ENCODE data around the gene UBXN7. TPM values are rescaled to one million over a fixed set of nuclear protein-coding genes. Genes with fewer than 3 reads are reported as not detected.

UBXN7 gene
- total and polyA plus RNA-seq, 2 of the 8 experiments (the other 6 are each of a cell fraction or from before 2014, with no cell fraction given): 18.5 to 109 TPM

DNA sequence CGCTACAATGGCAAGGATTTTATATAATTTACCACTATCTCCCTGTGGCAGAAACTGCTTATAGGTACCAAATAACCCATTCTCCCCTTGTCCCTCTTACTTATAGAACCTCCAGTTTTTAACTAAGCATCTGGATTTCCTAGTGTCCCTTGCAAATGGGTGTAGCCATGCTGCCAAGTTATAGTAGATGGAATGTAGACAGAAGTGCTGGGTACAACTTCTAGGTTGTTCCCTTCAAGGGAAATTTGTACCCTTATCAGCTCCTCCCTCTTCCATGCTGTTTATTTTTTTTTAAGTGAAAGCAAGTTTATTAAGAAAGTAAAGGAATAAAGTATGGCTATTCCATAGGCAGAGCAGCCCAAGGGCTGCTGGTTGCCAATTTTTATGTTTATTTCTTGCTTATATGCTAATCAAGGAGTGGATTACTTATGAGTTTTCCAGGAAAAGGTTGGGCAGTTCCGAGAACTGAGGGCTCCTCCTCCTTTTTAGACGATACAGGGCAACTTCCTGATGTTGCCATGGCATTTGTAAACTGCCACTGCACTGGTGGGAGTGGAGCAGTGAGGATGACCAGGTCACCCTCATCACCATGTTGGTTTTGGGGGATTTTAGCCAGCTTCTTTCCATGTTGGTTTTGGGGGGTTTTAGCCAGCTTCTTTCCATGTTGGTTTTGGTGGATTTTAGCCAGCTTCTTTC lies 53.9 kb downstream of the UBXN7 start:
- CTCF ChIA-PET (ENCODE audit: partially characterized antibody): no interaction called here

More for the DNA sequence above, 53.9 kb downstream of the UBXN7 start:
- Histone ChIP-seq H3K4me3 (ENCODE audit: extremely low read depth in 1 of 4, insufficient read depth in 2 of 4, low read depth in 3 of 4, low read length in 4 of 4) (no peak overlapping the region), H3K14ac (ENCODE audit: insufficient read length) (no peak overlapping the region), H3K23ac (ENCODE audit: insufficient read length) (no peak overlapping the region), H4K5ac (ENCODE audit: insufficient read length, low read depth, low read length) (no peak overlapping the region), H4K20me1 (replicated peaks in 1 of 2; ENCODE audit: control insufficient read depth in 1 of 2, insufficient read depth in 2 of 2, low read length in 2 of 2) (peaks cover 0 to 1% of the 10 kb centered on the region in 2 experiments), H3K36me3 (ENCODE audit: control insufficient read depth in 2 of 4, insufficient read depth in 4 of 4, low read length in 3 of 4) (peaks cover 0 to 12% (median 6%) of the 10 kb centered on the region in 4 experiments; a peak in 3 of 8 replicates), H3K4me1 (replicated peaks in 1 of 4; ENCODE audit: control insufficient read depth in 3 of 4, insufficient read depth in 4 of 4, low read length in 3 of 4) (peaks cover 0 to 2% (median 0%) of the 10 kb centered on the region in 4 experiments; a peak in 1 of 7 replicates), H3K27ac (ENCODE audit: low read depth, low read length) (no peak overlapping the region), H2BK15ac (ENCODE audit: low read length) (no peak overlapping the region), H3K27me3 (replicated peaks in 1 of 4; ENCODE audit: control insufficient read depth in 3 of 4, extremely low read depth in 1 of 4, insufficient read depth in 3 of 4, low read length in 3 of 4) (no peaks in the 10 kb centered on the region), H3K4me2 (ENCODE audit: insufficient read depth in 1 of 2, low read depth in 2 of 2, low read length in 2 of 2) (no peak overlapping the region), H4K91ac (replicated peaks; ENCODE audit: insufficient read length, low read length) (no peak overlapping the region), H3K23me2 (ENCODE audit: low read depth, low read length) (no peaks in the 10 kb centered on the region; the same call in 1 of the 2 replicates), H2BK12ac (ENCODE audit: low read depth, low read length) (no peak overlapping the region), H3K56ac (replicated peaks; ENCODE audit: insufficient read length, low read depth, low read length) (no peak overlapping the region), H2BK20ac (ENCODE audit: low read length) (no peak overlapping the region), H3K4ac (replicated peaks; ENCODE audit: insufficient read length, low read depth, low read length) (no peak overlapping the region), H3K79me2 (ENCODE audit: control insufficient read depth in 1 of 2, insufficient read depth in 2 of 2, low read length in 2 of 2) (peaks cover 0 to 7% of the 10 kb centered on the region in 2 experiments; a peak in 1 of 4 replicates), H3K9me3 (ENCODE audit: insufficient read depth in 2 of 2, low read depth in 1 of 2, low read length in 1 of 2) (no peaks in the 10 kb centered on the region), H2BK5ac (ENCODE audit: low read depth, low read length) (no peak overlapping the region), H2AFZ (ENCODE audit: low read length) (no peak overlapping the region), H4K8ac (ENCODE audit: extremely low read depth, insufficient read depth, low read length) (no peak overlapping the region), H3K9ac (replicated peaks in 1 of 4; ENCODE audit: extremely low read depth in 1 of 4, low read depth in 3 of 4, low read length in 3 of 4) (no peak overlapping the region), H2BK120ac (replicated peaks; ENCODE audit: low read depth, low read length) (no peak overlapping the region), H3K18ac (ENCODE audit: extremely low read depth, low read length) (no peak overlapping the region), H2AK5ac (ENCODE audit: low read depth, low read length) (no peak overlapping the region), H3K79me1 (ENCODE audit: low read depth, low read length) (no peaks in the 10 kb centered on the region; the same call in 1 of the 2 replicates)
- DNase-seq (ENCODE audit: low read depth in 1 of 2, low spot score in 2 of 2) (no peak), FAIRE-seq (no peak)
- TF ChIP-seq EGR1 (IDR thresholded peaks at IDR 0.05; ENCODE audit: borderline replicate concordance, low read depth, low read length) (no peak), FOSL1 (IDR thresholded peaks at IDR 0.05; ENCODE audit: insufficient read depth, low read depth, low read length) (no peak), ATF3 (IDR thresholded peaks at IDR 0.05; ENCODE audit: insufficient read depth, low read depth, low read length) (no peak), CREB1 (IDR thresholded peaks at IDR 0.05) (no peak), ZNF274 (IDR thresholded peaks at IDR 0.05; ENCODE audit: borderline replicate concordance, extremely low read depth, low read length) (no peak), SP2 (IDR thresholded peaks at IDR 0.05; ENCODE audit: low read length) (no peak), NRF1 (IDR thresholded peaks at IDR 0.05; ENCODE audit: low read depth, low read length) (no peak), JUND (IDR thresholded peaks at IDR 0.05; ENCODE audit: low read length) (no peak), KDM4A (IDR thresholded peaks at IDR 0.05; ENCODE audit: low read depth, low read length, severe bottlenecking) (no peak)
- WGBS, 2 experiments (ENCODE audit: extremely low coverage in 1 of 2, insufficient coverage in 1 of 2, insufficient read length in 1 of 2, insufficient replicate concordance in 2 of 2, low coverage in 1 of 2, low lambda C conversion rate in 2 of 2, missing lambda C conversion rate in 1 of 2): 94% methylated on average over 3 of the region's 3 CpGs; no CpG with 5 or more reads in 1 of the 2 experiments
- POLR2A ChIA-PET (ENCODE audit: partially characterized antibody): interaction anchor here (0.6 kb wide), 1 partner anchor 45 kb away, joined by 3 read pairs; no protein-coding TSS in a partner anchor

All from H1 (cell line).